Skin of body (tissue), 2 donors: ENCODE data around the gene DPP6. TPM values are rescaled to one million over a fixed set of nuclear protein-coding genes. Genes with fewer than 3 reads are reported as not detected.
A peak's percentile ranks its signal among the peaks of the same experiment; 100 is the strongest.

Experiments used
- DNase-seq: peaks from one replicate; lab custom pipeline; 2025; lab: John Stamatoyannopoulos, UW
- total RNA-seq: library from RNA; depleted of rRNA; stranded (reverse); fragments of >200 nt; gene quantifications from one replicate; pipeline ENCODE4 v1.2.3, GENCODE V29; 2014

Gene DPP6
- total RNA-seq, 1 donor from 2014 or later, result 2.0 TPM

DNA sequence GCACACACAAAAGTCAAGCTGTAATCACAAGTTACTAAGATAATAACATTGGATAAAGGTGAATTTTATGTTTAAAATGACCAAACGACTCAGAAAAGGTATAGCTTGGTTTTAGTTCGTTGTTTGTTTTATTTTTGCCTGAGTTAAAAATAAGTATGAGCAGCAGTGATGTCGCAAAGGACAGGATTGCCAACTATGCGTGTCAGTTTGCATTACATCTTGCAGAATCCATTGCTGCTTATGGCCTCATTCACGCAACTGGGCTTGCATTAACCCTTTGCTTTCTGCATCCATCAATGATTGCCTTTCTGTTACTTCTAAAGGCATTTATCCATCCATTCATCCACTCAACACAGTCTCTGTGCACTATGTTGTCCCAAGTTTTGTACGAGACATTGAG is 389.6 kb downstream of the DPP6 start:
- no peak for DNase-seq

- DNase-seq, result no peak
Measured at GRCh38 chr7:154442939-154443338, 390.7 kb downstream of the DPP6 start.

- DNase-seq, result no peak
Measured at GRCh38 chr7:154450451-154450850, 398.3 kb downstream of the DPP6 start.

DNA sequence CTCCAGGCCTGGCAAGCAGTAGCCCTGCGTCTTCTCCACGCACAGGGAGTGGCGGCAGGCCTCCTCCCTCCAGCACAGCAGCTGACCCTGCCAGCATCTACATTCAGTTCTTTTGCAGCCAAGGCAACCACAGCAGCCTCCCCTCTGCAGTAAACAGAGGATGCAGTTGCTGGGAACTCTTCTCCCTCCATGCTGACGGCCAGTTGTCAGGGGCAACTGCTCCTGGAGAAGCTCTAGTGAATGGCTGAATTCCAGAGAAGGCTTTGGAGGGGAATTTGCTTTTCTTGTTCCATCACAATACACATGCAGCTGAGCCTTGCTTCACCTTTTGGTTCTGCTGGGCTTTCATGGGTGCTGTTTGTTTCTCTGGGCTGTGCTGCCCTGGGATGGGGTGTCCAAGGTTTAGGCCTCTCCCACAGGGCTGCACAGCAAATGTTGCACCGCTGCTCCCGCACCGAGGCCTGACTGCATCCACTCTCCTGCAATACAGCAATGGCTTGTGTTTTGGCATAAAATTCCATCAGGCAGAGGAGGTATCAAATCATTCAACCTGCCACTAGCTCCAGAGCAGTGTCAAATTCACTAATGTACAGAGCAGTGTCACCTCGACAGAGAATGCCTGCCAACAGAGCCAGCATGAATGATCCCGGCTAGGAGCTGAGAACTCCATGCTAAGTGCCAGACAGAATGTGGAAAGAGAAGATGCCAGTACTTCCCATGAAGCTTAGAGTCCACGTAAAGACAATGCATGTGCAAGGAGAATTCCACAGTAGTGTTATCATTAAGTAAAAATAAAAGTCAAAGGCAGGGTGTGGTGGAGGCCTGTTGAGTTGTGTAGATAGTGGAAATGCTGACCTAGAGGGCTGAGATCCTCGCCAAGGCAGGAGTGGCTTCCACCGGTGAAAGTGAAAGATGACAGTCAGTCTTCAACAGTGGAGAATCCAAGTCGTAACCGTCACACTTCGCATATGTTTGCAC is 399.6 kb downstream of the DPP6 start:
- no peak for DNase-seq

- DNase-seq, result no peak
Measured at GRCh38 chr7:154463794-154464193, 411.6 kb downstream of the DPP6 start.

GRCh38 chr7:154469652-154470051 is 417.5 kb downstream of the DPP6 start:
- no peak for DNase-seq

DNA sequence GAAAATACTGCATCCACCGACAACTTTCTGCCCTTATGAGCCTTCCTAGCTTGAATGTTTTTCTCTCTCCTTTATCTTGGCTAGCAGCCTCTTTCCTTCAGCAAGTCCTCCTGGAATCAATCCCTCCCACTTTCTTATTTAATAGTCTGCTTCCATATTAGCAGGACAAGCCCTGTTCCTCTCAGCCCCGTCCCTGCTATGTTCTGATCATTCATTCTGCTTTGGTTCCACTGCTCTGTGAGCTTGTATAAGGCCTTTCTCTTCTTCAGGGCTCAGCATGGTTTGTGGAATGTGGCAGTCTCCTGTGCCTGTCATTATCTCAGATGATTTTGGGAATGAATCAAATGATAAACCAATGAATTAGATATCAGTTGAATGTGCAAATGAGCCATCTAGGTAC is 420.1 kb downstream of the DPP6 start:
- DNase-seq, result no peak

DNA sequence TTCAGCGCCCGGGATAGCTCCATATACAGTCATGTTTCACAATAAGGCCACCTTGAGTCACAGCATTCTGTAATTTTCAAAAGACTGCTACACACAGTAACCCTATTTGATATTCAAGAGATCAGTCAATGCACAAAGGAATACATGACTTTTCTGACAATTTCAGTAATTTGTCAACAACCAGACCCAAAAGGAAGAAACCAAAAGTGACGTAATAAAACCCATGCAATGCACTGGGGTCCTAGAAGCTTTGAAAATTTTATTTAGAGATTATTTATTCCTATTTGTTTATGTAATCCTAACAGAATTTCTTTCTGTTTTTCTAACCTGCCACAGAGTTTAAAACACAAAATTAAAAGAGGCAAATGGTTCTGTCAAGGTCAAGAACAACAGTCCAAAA is 421.2 kb downstream of the DPP6 start:
- no peak for DNase-seq

GRCh38 chr7:154474903-154475520 is 422.8 kb downstream of the DPP6 start:
- DNase-seq, result no peak

DNA sequence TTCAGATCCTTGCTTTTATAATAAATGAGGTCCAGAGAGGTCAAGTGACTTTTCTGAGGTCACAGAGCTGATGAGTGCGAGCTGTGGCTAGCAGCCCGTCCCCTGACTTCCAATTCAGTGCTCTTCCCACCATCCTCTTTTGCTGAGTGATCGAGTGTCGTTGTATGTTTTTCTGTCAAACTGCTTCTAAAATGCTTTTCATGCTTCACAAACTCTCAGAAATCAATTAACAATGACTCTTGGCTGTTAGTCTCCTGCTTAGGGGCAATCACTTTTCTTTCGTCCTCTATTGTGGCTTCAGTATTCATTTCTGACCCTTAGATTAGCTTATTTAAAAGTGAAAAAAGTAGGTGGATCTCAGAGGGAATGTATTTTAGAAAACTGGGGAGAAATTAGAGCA is 423.7 kb downstream of the DPP6 start:
- no peak for DNase-seq

DNA sequence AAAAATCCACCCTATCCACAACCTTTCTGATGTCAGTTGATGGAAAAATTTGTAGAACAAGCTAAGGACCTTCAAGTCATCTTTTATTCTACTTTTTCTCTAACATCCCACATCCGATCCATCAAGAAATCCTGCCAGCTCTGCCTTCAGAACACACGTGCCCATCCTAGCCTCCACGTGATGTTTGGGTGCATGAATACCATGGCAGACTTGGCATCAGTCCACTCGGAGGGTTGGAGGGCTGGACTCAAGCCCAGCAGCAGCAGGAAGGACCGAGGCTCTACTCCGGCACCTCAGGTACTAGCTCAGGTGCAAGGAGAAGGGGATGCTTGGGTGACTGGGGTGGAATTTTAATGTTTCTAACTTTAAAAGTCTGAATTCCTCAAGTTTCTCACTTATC is 428.6 kb downstream of the DPP6 start:
- no peak for DNase-seq

- no peak for DNase-seq
Measured at GRCh38 chr7:154482863-154483262, 430.7 kb downstream of the DPP6 start.

DNA sequence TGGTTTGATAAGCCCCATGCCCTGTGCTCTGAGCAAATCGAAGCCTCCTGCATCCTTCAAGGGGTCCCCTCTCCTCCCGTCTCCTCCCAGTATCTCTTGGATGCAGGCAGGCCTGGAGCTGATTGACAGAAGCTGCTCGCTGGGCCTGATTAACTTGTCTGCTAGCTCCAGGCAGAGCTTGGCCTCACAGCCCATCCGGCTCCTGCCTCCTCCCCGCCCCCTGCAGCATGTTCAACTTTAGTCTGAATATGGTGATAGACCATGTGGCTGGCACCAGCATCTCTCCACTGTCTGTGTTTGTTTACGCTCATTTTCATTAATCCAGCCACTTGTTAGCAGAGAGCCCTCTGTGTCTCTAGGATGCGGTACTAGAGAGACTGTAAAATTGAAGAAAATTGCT is 432.2 kb downstream of the DPP6 start:
- DNase-seq, result no peak

DNA sequence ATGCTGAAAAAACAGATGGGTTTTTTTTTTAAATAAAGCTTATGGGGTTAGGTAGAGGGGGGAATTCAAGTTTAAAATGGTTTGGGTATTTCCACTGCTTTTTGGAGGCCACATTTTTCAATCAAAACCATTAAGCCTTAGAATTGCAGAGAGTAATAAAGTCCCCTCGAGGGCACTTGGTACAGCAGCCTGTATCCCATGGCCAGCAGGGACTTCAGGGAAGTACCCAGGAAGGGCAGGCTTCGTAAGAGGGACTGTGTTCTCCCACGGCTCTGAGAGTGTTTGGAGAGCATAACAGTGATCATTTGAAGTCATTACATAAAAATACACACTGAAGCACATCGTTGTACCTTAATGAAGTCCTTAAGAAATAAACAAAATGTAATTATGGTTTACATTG is 432.7 kb downstream of the DPP6 start:
- DNase-seq, result no peak

DNA sequence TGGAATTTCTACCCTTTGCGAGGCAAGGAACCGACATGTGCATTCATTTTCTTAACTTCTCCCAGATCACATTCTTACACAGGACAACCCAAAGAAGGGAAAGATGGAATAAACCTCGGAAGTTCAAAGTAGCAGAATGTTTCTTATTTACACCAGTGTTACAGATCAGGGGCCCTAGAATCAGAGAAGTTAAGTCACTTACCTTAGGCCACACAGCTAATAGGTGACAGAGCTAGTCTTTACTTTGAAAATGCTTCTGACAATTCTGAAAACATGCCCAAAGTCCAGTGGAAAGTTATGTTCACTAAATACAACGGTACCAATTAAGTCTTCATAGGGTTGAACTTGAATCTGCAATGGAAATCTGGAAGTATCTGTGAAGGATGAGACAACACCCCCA is 437.7 kb downstream of the DPP6 start:
- no peak for DNase-seq

DNA sequence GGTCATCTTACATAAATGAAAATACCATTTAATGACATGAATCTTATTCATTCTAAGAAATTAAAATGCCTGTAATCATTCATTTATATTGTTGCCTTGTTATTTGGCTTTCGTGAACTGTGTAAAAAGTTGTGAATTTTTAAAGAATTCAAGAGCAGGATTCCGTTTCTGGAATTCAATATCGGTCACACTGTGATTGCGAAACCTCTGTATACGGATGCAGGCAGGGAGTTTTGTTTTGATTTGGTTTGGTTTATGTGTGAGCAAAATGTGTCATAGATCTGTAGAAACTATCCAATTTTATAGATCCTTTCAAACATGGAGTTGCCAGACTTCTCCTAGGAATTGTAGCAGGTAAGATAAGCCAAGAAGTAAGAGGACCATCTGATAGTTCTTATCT is 441.4 kb downstream of the DPP6 start:
- DNase-seq, result no peak

GRCh38 chr7:154497751-154498150 is 445.6 kb downstream of the DPP6 start:
- no peak for DNase-seq

DNA sequence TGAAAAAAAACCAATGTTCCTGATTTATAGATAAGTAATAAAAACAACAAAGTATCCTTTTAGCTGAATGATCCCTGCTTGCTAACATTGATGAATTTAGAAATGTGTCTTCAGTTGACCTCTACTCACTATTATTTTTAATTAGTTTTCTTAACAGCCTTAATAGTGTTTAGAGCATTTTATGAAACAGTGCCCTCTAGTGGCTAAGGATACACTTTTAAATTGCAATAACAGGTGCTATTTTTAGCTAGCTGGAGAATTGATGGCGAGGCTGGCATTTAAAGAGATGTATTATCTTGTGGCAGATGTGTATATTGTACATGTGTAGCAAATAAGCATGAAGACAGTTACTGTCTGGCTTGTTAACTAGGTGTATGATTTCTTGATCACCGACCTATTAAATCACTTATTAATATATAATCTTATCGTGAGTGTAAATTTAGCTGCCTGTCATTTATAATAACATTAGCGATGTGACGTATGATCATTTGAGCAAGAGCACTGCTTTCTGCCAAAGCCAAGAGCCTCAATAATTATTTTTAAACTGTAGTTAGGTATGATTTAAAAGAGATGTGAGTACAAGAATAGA is 451.9 kb downstream of the DPP6 start:
- DNase-seq, result peak; percentile 23

GRCh38 chr7:154504918-154505317 is 452.7 kb downstream of the DPP6 start:
- DNase-seq, result no peak

GRCh38 chr7:154505362-154505761 is 453.2 kb downstream of the DPP6 start:
- no peak for DNase-seq

DNA sequence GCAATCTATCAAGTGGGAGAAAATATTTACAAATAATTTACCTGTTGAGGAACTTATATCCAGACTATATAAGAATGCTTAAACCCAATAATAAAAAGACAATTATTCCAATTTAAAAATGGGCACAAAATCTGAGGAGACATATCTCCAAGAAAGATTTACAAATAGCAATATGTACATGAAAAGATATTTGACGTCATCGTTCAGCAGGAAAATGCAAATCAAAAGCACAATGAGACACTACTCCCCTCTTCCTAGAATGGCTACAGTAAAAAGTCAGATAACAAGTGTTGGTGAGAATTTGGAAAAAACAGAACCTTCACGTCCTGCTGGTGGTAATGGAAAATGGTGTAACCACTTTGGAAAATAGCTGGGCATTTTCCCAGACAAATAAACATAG is 457.0 kb downstream of the DPP6 start:
- DNase-seq, result no peak

DNA sequence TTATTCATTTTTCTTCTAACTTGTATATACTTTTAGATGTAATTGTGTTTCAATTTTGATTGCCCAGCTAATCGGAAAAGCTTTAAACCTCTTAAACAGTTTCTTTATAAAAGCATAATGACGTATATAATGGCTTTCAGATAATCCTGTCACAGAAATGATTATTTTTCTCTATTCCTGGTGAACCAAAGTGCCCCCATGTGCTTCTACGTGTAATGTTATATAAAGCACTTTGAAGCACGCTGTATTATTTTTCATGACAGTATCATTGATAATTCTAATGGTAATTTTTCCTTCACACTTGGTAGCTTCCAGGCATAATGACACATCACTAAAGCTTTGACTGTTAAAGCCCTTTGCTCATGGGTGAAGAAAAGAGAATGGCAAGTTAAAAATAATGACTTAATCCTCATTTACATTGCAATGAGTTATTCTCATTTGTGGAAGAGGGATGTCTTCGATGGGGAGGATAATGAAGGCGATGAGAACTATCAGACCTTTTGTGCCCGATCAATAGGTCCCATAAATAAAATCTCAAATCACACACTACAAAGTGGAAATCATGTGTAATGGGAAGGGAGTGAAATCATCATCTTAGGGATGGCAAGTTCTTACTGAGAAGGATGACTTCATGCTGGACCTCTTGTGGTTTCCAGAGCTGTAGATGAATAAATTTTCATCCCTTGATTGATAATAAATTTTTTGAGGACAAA is 460.1 kb downstream of the DPP6 start:
- no peak for DNase-seq
